ENCODE measurements around the gene UBN2.

The UBN2 gene

GRCh38 chr7:139232904-139233303 is 1.9 kb downstream of the UBN2 start:
- TF ChIP-seq CTCF (IDR thresholded peaks at IDR 0.05; ENCODE audit: low read depth, low read length, missing control alignments) = no peak
- DNase-seq (ENCODE audit: low read depth) = no peak
- H3K4me3 ChIP-seq (ENCODE audit: low read depth, low read length) = no peak overlapping the region

GRCh38 chr7:139241258-139241657 is 10.2 kb downstream of the UBN2 start:
- no peak for DNase-seq (ENCODE audit: low read depth)
- H3K4me3 ChIP-seq (ENCODE audit: low read depth, low read length) = no peak overlapping the region
- no peak for TF ChIP-seq CTCF (IDR thresholded peaks at IDR 0.05; ENCODE audit: low read depth, low read length, missing control alignments)

- no peak for DNase-seq (ENCODE audit: low read depth)
- H3K4me3 ChIP-seq (ENCODE audit: low read depth, low read length) = no peak overlapping the region
These were observed 11.8 kb downstream of the UBN2 start for GRCh38 chr7:139242741-139243281.

GRCh38 chr7:139245401-139245800 is 14.4 kb downstream of the UBN2 start:
- no peak overlapping the region for H3K4me3 ChIP-seq (ENCODE audit: low read depth, low read length)
- no peak for TF ChIP-seq CTCF (IDR thresholded peaks at IDR 0.05; ENCODE audit: low read depth, low read length, missing control alignments)
- no peak for DNase-seq (ENCODE audit: low read depth)

More at GRCh38 chr7:139242741-139243281, 11.8 kb downstream of the UBN2 start:
- no peak for TF ChIP-seq CTCF (IDR thresholded peaks at IDR 0.05; ENCODE audit: low read depth, low read length, missing control alignments)

GRCh38 chr7:139246494-139246893 is 15.5 kb downstream of the UBN2 start:
- TF ChIP-seq CTCF (IDR thresholded peaks at IDR 0.05; ENCODE audit: low read depth, low read length, missing control alignments) = no peak
- H3K4me3 ChIP-seq (ENCODE audit: low read depth, low read length) = no peak overlapping the region
- no peak for DNase-seq (ENCODE audit: low read depth)

- no peak overlapping the region for H3K4me3 ChIP-seq (ENCODE audit: low read depth, low read length)
- no peak for DNase-seq (ENCODE audit: low read depth)
- TF ChIP-seq CTCF (IDR thresholded peaks at IDR 0.05; ENCODE audit: low read depth, low read length, missing control alignments) = no peak
These were observed 15.9 kb downstream of the UBN2 start for GRCh38 chr7:139246905-139247304.

GRCh38 chr7:139249179-139249810 is 18.3 kb downstream of the UBN2 start:
- DNase-seq (ENCODE audit: low read depth) = no peak
- no peak for TF ChIP-seq CTCF (IDR thresholded peaks at IDR 0.05; ENCODE audit: low read depth, low read length, missing control alignments)
- H3K4me3 ChIP-seq (ENCODE audit: low read depth, low read length) = no peak overlapping the region

Measured in GM12864 (cell line).